GM19351 (cell line): ENCODE results near the gene CD164L2.
A peak's percentile ranks its signal among the peaks of the same experiment; 100 is the strongest.
"Not testable (repeated sequence)": the region's sequence is repeated elsewhere in the genome, so short reads cannot be mapped to it uniquely, and the experiment has no call there.

Source experiments
- ATAC-seq: cut with Tn5 transposase; IDR thresholded peaks from one replicate; pipeline ENCODE4 v1.9.1; 2021; ENCODE audit warnings: mild to moderate bottlenecking, moderate library complexity; ENCODE audit not compliant: unreplicated experiment

Gene CD164L2

DNA sequence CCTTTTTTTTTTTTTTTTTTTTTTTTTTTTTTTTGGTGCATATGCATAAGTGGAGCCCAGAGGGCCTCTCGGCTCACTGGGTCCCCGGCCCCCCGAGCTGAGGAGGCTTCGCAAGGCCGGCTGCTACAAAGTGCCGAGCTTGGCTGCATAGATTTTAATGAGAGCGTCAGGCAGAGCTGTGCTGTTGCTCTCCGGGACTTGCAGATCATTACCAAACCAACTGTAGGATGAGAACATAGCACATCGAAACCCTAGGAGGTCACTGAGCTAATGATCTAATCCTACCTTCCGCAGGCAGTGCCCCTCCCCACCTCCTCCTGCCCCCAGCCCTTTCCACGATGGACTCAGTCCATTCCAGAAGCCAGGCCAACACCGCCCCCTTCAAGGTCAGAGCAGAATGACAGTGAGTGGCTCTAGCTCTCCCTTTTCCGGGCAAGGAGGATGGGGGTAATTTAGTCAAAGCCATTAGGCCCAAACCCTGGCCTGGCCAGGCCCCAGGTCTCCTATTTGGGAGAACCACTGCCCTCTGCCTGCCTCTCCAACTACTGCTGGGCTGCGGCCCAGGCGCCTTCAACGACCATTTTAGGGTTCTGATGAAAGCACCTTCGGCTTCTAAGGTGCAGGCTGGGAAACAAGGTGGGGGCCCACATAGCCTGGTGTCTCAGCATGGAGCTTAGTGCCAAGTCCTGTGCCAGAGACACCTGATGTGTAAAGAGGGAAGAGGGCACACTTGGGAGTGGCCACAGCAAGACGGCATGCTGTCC is 22.6 kb upstream of the CD164L2 start:
- ATAC-seq, result not testable (repeated sequence)

DNA sequence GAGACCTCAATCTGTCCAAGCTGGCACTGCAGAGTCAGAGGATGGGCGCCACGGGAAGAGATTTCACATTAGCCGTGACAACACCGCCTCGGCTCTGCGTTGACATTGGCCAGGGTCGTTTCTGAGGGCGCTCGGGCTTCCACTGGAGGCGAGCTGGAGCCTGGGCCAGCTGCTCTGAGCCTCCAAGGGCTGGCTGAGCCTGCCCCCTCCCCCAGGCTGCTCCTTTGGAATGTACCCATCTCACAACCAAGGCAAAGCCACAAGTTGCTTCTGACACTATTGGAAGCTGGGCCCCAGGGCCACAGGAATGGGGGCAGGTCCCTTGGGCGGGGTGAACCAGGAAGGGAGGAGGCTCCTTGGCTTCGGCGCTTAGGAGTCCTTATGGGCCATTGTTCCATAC is 21.9 kb upstream of the CD164L2 start:
- ATAC-seq, result no peak

DNA sequence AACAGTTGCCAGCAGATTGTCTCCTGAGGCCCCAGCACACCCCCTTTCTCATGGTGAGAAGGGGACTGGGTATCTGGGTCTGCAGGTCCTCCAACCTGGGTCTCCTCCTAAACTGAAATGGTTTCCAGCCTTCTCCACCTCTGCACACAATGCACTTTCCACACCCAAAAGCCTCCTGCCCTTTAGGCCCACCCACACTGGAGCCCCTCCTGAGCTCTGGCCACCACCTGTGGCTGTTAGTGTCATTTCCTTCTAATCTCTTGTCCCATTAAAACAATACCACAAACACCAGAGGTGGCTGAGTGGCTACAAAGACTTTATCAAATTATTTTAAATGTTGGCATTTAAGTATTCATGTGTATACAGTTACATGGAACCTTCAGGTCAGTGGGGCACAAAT is 20.8 kb upstream of the CD164L2 start:
- no peak for ATAC-seq

DNA sequence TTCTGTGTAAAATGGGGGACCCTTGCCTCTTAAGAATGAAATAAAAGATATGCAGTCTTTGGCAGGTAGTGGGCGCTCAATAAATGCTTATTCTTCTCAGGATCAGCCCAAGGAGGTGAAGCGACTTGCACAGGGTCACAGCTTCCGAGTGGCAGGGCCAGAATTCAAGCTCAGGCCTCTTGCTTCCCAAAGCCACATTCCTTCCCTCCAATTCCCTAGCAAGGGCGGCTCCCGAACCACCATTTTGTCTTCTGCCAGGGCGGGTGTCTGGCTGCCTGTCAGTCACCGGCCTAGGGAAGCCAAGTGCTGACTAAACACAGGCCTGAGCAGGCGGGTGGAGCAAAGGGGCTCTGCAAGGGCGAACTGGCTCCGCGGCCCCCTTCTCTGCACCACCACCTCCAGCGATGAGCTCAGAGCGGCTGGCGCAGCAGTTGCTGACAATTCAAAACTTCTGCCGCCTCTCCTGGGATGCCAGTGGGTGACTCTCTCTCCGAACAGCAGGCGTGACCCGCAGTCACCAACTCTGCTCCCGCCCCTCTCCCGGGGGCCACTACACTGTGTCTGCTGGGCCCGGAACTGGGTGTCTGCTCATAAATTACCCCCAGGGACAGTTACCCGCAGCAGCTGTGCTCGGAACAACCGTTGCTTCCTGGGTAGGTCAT is 20.1 kb upstream of the CD164L2 start:
- ATAC-seq, result no peak

DNA sequence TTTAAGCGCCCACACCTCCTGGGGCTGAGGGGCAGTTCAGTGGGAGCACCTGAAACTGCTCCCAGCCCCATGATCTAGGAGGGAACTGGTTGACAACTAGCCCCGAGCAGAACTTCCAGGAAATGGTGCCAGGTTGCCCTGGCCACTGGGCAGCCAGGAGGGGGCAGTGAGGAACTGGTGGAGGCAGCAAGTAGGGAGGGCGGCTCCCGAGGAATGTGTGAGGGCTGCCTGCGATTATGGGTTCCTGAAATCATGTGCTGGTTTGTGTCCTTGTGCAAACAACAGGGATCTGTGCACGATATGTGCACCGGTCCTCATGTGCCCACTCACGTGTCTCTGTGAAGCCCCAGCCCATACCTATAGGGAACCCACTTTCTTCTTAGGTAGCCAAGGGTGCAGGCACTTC is 19.2 kb upstream of the CD164L2 start:
- ATAC-seq, result no peak

DNA sequence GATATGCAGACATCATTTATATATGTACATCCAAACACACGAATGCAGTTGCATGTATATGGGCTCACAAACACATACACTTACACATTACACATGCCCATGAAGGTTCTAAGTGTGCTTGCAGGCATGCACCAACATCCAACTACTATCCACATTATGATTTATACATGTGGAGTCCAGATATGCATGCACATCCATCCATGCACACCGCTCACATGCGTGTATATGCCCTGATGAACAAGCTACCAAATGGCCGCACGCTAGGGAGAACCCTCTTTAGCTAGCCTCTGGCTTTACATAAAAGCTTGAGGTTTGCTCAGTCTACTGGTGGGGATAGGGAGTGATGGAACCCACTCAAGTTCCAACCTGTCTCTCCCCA is 17.8 kb upstream of the CD164L2 start:
- no peak for ATAC-seq

DNA sequence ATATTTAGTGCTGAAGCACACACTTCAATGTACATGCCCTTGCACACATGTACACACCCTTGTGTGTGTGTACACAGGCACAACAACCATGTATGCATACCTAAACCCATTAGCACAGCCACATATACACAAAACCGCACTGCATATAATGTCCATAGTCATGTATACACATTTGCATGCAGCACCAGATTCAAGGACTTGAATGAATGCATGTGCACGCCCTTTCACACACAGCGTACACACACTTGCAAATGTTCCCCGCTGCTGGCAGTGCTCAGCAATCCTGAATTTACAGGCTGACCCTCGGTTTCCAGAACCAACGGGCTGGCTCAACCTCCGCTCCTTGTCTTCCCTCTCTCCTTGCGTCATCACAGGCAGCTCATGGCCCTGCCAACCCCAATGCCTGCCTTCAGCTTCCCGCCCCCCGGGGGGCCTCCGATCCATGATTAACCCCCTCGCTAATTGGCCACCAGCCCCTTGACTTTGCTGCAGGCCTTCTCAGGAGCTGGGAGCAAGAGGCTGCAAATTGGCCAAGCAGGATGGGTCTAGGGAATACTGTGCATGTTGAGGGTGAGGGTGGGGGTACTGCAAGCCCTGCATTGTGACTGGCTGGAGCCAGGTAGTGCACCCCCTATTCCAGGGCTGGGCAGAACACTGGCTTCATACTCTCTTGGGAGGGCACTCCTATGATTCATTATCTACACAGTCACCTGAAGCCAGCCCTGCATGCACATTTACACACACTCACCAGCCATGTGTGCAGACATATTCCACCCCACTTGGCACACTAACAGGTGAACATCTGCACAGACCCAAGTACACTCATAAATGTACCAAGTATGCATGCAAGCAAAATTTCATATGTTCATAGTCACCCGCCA is 17.2 kb upstream of the CD164L2 start:
- no peak for ATAC-seq

DNA sequence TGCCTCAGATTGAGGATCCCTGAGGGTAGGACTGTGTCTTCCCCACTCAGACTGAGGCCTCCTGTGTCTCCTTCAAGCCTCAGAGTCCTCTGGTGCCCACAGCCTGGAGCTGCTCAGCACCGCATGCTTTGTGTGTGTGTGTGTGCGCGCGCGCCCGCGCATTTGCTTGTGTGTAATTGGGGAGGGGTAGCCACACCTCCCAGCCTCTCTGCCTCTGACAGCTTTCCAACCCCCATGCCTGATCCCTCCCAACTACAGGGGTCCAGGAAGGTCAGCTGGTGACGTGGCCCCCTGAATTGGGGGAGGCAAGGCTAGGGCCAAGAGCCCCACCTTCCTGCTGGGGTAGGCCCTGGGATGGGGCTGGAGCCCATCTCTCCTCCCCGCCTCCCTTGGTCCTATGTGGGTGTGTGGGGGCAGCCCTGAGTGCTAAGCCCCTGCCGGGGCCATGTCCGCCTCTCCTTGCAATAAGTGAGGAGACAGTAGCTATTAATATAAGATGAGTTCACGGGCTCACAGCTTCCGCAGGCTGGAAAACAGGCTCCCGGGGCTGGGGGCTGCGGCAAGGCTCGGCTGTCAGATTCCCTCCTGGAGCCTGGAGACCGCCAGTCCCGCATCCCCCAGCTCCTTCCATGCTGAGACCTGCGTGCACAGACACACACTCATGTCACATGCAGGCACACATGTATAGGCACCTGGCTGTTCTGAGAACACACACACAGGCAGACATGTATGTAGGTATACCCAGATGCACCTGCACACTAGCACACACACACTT is 16.3 kb upstream of the CD164L2 start:
- ATAC-seq, result no peak

DNA sequence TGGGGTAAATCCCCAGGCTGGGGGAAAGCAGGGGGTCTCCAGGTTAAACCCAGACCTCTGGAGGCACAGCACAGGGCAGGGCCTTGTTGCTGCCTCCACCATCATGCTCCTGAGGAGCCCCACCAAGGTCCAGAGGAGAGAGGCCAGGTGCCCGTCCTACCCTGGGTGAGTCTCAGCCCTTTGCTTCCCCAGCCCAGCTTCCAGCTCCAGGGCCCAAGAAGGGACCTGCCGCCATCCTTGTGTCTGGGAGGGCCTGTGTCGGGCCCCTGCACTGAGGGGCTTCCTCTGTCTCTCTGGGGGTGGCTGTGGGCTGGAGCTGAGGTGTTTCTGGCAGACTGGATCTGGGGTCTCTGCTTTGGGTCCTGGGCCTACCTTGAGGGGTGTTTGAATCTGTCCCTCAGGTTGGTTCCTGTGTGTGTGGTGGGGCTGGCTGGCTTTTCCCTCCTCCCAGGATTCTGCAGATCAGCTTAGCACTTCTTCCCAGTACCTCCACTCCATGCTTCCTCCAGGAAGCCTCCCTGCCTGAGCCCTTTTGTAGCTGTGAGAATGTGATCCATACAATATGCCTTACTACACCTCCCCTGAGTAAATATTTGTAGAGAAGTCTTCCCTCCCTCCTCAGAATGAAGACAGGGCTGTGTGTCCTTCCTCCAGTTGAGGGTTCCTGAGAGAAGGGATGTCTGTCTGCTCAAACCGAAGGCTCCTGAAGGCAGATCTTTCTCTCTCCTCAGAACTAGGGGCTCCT is 15.4 kb upstream of the CD164L2 start:
- ATAC-seq, result no peak

DNA sequence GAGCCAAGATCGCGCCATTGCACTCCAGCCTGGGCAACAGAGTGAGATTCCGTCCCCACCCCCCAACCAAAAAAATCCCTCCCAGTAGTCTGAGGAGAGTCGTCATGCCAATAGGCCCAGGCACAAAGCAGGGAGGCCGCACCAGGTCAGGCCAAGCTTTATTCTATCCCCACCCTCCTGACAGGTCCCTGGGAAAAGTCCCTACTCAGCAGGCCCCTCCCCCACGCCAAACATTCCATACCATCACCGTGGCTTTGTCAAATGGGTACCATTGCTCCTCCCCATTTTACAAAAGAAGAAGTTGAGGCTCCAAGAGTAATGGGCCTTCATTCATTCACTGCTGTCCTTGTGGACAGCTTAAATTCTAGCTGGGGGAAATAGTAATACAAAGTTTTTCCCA is 14.6 kb upstream of the CD164L2 start:
- ATAC-seq, result no peak

DNA sequence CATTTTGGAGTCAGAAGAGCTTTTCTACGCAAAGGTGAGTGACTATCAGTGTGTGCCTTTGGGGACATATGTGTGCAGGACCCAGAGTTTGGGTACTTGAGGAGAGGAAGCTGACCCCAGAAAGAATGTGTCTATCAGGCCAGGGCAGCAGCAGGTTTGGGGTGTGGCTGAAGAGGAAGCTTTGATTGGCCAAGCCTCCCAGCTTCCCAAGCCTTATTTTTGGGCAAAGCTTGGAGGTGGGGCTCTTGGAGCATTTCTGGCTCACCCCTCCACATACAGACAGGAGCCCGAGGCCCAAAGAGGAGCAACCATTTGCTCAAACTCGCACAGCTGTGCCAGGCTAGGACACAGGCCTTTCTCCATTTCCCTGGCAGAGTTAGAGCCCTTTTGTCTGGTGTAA is 14.0 kb upstream of the CD164L2 start:
- no peak for ATAC-seq

DNA sequence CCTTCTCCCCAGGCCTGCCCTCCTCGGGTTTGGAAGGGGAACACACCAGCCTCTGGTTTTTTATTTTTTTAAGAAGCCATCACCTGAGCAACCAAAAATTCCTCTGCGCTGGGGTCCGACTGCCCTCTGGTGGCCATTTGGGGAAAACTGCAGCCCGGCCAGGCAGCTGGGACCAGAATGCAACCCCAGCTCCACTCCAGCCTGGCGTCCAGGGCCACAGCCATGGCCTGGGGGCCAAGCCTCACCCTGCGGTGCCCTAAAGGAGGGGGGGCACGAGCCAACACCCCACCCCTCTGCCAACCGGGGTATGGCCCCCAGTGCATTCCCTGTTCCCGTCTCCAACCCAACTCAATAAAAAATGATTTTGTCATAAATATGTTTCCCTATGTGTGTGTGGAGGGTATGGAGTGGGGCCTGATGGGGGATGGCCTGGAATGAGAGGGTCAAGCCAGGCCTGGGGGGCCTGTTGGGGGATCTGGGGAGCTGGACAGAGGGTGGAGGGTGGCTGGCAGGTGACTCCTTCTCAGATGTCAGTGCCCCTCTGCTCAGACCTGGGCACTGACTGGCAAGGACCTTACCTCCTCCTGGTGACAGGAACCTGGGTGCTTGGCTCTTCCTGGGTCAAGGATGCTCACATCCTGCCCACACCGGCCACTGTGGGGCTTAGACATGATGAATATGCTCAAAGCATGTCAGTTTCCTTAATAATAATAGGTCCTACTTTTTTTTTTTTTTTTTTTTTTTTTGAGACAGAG is 12.5 kb upstream of the CD164L2 start:
- peak; percentile 39 for ATAC-seq

DNA sequence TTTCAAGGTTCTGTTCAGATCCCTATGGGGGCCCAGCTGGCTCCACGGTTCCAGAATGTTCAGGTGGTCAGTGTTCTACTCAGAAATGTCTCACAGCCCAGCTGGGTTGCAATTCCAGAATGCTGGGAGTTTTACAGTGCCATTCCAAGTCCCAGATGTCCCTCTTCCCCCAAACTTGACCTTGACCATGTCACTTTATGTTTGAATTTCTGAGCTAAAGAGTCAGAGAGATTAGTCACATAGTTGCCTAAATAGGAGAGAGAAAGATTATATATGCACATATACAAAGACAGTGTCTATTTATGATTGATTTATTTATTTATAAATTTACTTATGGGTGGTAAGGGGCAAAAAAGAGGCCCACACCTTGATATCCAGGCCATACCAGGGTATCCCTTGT is 11.8 kb upstream of the CD164L2 start:
- ATAC-seq, result no peak

DNA sequence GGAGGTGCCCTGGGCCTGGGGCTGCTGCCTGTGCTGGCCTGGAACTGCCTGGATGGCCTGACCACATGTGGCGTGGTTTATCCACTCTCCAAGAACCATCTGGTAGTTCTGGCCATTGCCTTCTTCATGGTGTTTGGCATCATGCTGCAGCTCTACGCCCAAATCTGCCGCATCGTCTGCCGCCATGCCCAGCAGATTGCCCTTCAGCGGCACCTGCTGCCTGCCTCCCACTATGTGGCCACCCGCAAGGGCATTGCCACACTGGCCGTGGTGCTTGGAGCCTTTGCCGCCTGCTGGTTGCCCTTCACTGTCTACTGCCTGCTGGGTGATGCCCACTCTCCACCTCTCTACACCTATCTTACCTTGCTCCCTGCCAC is 11.1 kb upstream of the CD164L2 start:
- ATAC-seq, result no peak

DNA sequence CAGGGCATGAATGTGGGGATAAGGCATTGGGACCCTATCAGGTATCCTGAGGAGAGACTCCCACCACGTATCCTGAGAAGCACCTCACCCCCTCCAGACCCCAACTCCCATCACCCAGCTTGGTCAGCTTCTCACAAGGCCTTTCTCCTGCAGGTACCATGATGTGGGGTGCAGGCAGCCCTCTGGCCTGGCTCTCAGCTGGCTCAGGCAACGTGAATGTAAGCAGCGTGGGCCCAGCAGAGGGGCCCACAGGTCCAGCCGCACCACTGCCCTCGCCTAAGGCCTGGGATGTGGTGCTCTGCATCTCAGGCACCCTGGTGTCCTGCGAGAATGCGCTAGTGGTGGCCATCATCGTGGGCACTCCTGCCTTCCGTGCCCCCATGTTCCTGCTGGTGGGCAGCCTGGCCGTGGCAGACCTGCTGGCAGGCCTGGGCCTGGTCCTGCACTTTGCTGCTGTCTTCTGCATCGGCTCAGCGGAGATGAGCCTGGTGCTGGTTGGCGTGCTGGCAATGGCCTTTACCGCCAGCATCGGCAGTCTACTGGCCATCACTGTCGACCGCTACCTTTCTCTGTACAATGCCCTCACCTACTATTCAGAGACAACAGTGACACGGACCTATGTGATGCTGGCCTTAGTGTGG is 10.6 kb upstream of the CD164L2 start:
- ATAC-seq, result no peak

DNA sequence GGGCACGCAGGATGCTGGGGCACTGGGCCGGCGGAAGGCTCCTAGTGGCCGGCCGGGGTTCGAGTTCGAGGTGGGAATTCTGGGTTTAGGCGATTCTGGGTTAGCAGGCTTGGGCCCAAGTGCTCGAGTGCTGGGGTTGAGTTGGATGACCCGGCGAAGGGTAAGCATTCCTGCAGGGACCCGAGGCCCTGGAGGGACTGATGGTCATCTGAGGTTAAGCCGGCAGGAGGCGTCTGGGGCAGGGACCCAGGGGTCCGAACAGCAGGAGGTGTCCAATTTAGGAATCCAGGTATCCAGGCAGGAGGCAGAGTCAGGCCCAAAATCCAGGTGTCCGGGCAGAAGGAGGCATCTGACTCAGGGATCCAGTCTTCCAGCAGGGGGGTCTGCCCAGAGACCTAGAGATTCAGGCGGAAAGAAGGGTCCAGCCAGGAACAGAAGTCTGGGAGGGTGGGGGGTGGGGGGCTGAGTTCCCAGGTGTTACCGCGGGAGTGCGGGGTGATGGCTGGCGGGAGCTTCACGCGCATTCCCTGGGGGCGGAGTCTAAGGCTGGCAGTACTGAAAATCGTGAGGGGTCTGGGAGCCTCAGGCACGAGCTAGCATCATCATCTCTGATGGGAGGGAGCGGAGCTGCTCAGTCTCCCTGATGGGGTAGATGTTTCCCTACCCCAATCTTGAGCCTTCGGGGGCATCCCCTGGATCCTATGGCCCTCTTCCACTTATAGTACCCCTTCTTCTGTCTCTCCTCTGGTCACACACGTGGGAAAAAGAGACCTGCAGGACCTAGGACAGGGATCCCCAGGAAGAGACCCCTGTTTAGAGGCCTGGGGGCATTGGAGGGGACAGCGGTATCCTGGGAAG is 9.9 kb upstream of the CD164L2 start:
- no peak for ATAC-seq

DNA sequence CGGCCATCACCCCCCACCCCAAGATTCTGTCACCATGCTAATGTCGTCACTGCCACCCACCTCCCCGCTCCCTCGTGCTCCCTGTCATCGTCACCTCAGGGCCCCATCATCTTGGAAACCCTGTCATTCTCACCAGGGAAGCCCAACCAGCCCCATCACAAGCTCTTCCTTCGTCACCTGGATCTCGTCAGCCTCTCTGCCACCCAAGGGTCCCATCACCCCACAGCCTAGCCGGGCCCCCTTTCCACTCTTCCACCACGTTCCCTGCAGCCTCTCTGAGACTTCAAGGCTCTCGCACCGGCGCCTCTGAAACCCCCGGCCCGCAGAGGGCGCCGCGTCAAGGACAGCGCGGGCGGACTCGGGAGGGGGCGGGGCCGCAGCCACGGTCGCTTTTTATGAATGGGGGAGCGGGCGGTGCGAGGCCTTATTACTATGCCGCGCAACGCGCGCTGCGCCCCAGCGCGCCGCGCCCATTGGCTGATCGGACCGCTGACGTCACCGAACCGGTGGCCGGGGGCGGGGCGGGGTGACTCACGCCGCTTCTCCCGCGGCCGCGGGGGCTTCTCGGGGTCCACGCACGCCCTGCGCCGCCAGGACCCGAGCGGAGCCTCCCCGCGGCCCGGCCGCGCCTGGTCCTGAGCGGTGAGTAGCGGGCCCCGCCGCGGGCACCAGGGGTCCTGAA is 9.1 kb upstream of the CD164L2 start, which contains the start of gene GPR3:
TSS of gene GPR3 (plus strand) at position 527 of the 682 bp plus-strand sequence. CDS start 1,177 bp downstream, outside the sequence.
- peak; percentile 87 for ATAC-seq
